ENCODE data around the gene TRDMT1. TPM values are rescaled to one million over a fixed set of nuclear protein-coding genes. Genes with fewer than 3 reads are reported as not detected.

TRDMT1 gene
- total and polyA plus RNA-seq, 2 experiments from 2014 or later, result 3.9 to 10.1 TPM

DNA sequence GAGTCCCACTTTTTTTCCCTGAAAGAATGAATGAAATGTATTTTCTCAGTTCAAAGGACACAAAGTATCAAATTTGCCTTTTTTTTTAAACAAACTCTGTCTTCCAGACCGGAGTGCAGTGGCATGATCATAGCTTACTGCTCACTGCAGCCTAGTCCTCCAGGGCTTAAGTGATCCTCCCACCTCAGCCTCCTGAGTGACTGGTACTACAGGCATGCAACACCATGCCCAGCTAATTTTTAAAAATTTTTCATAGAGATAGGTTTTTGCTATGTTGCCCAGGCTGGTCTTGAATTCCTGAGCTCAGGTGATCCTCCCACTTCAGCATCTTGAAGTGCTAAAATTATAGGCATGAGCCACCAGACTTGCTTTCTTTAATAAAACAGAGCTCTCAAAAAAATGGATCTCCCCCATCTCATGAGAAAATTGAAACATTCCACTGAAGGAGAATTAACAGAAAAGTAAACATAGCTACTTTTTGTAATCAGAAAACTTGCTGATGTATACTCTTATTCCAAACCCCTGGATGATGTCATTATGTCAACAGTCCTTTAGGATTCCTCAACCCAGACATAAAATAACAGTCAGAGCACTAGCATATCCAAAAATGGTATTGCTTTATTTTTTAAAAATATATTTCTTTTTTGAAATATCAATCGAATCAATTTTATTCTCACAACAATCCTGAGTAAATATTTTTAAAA is 12.3 kb upstream of the TRDMT1 start:
- DNase-seq (ENCODE audit: low read depth in 1 of 2, low spot score in 1 of 2), result no peak
- H3K27ac ChIP-seq, result no peak overlapping the region
- H3K4me1 ChIP-seq (ENCODE audit: low read depth), result no peaks in the 10 kb centered on the region
- H3K27me3 ChIP-seq, result no peaks in the 10 kb centered on the region
- H3K4me3 ChIP-seq, result no peak overlapping the region
- TF ChIP-seq CTCF (IDR thresholded peaks at IDR 0.05; ENCODE audit: low read depth, low read length), result no peak
- no peaks in the 10 kb centered on the region for H3K36me3 ChIP-seq
- no peaks in the 10 kb centered on the region for H3K9me3 ChIP-seq (ENCODE audit: low read depth)

DNA sequence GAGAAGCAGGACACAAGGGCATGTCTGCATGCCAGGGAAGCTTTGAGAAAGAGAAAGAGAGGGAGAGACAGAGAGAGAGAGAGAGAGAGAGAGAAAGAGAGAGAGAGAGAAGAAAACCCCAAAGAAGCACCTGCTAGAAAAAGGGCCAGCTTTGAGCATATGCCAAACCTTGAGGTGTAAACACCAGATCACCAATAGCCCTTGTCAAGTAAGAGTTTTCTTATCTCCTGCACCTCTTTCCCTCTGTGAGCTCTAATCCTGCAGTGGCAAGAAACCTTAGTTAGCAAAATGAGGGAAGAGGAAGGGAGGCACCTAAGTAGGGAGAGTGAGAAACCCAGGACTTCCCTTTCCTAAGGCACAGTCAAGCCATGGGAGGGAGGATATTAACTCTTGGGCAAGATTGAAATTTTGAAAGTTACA is 11.3 kb upstream of the TRDMT1 start:
- H3K4me1 ChIP-seq (ENCODE audit: low read depth), result peaks cover 4% of the 10 kb centered on the region
- no peak overlapping the region for H3K4me3 ChIP-seq
- no peak for DNase-seq (ENCODE audit: low read depth in 1 of 2, low spot score in 1 of 2)
- no peak overlapping the region for H3K27ac ChIP-seq
- no peak for TF ChIP-seq CTCF (IDR thresholded peaks at IDR 0.05; ENCODE audit: low read depth, low read length)
- H3K27me3 ChIP-seq, result no peaks in the 10 kb centered on the region
- H3K36me3 ChIP-seq, result no peaks in the 10 kb centered on the region
- no peaks in the 10 kb centered on the region for H3K9me3 ChIP-seq (ENCODE audit: low read depth)

DNA sequence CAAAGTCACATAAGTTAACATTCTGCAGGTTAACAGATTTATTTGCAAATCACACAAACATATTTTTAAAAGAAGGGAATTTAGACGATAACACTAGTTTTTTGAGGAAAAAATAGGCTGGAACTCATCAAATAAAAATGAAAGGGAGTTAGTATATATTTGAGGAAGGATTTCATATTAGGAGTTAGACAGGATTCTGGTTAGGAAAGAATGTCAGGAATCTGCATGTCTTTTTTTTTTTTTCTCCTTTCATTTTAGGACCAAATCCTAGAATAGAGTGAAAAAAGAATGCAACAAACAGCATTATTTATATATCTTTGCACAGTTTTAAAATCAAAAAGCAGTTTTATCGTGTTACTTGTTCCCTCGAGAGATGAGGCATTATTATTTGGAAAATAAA is 8.9 kb upstream of the TRDMT1 start:
- H3K4me1 ChIP-seq (ENCODE audit: low read depth), result peaks cover 4% of the 10 kb centered on the region
- H3K36me3 ChIP-seq, result no peaks in the 10 kb centered on the region
- TF ChIP-seq CTCF (IDR thresholded peaks at IDR 0.05; ENCODE audit: low read depth, low read length), result no peak
- H3K9me3 ChIP-seq (ENCODE audit: low read depth), result no peaks in the 10 kb centered on the region
- H3K4me3 ChIP-seq, result no peak overlapping the region
- no peaks in the 10 kb centered on the region for H3K27me3 ChIP-seq
- H3K27ac ChIP-seq, result no peak overlapping the region
- peak in 1 of 2 donors; percentile 61 for DNase-seq (ENCODE audit: low read depth in 1 of 2, low spot score in 1 of 2)

DNA sequence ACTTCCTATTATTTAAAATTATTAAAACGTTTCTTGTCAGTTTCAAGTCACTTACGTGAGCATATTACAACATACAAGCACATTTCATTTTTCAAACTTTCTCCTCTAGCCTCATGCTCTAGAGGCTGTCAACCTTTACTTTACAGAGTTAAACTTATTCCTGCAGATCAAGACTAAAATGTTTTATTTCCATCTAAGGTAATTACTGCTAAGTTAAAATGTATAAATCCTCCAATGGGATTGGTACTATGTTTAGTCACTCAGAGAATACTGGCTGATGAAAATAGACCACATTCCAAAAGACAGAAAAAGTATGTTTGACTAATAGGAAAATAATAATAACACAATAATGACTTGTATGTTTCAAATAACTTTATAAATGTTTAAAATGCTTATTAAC is 8.4 kb upstream of the TRDMT1 start:
- no peak overlapping the region for H3K4me3 ChIP-seq
- peaks cover 4% of the 10 kb centered on the region for H3K4me1 ChIP-seq (ENCODE audit: low read depth)

DNA sequence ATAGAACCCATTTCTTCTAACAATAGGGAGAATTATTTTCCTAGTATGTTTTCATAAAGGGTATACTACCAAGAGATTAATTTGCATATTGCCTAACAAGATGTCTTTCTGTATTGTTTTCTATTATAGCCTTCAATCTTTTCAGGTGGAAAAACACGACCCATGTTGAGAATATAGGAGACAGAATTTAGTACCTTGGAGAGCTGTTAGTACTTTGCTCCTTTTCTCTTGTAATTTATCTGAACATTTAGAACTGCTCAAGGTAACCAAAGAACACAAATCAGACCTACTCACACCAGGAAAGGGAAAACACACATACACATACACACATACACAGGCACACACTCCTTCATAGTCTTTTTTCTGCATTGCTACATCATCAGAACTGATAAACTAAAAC is 7.8 kb upstream of the TRDMT1 start:
- Histone ChIP-seq H3K27me3 (no peaks in the 10 kb centered on the region), H3K4me1 (ENCODE audit: low read depth) (peaks cover 4% of the 10 kb centered on the region), H3K27ac (no peak overlapping the region), H3K4me3 (no peak overlapping the region), H3K36me3 (no peaks in the 10 kb centered on the region), H3K9me3 (ENCODE audit: low read depth) (no peaks in the 10 kb centered on the region)
- no peak for DNase-seq (ENCODE audit: low read depth in 1 of 2, low spot score in 1 of 2)
- no peak for TF ChIP-seq CTCF (IDR thresholded peaks at IDR 0.05; ENCODE audit: low read depth, low read length)

More for the DNA sequence above, 8.4 kb upstream of the TRDMT1 start:
- Histone ChIP-seq H3K36me3 (no peaks in the 10 kb centered on the region), H3K27ac (no peak overlapping the region), H3K27me3 (no peaks in the 10 kb centered on the region), H3K9me3 (ENCODE audit: low read depth) (no peaks in the 10 kb centered on the region)
- TF ChIP-seq CTCF (IDR thresholded peaks at IDR 0.05; ENCODE audit: low read depth, low read length), result no peak
- DNase-seq (ENCODE audit: low read depth in 1 of 2, low spot score in 1 of 2), result no peak
